Measurements from ENCODE around the gene SLC1A5. TPM values are rescaled to one million over a fixed set of nuclear protein-coding genes. Genes with fewer than 3 reads are reported as not detected.

The SLC1A5 gene
- total RNA-seq, 1 experiment from 2014 or later: 104 TPM

- no peak for DNase-seq (ENCODE audit: low read depth, low spot score)
- POLR2A ChIA-PET: interaction anchor here (0.6 kb wide), 2 partner anchors 9 to 15 kb away, joined by 4 read pairs; no protein-coding TSS in a partner anchor
- Histone ChIP-seq H3K4me3 (ENCODE audit: low read depth in 2 of 2, low read length in 2 of 2) (no peak overlapping the region), H3K4me1 (ENCODE audit: control insufficient read depth, insufficient read depth, low read length) (no peaks in the 10 kb centered on the region), H3K36me3 (ENCODE audit: control insufficient read depth, insufficient read depth, low read length) (no peaks in the 10 kb centered on the region), H3K27me3 (ENCODE audit: control insufficient read depth, insufficient read depth, low read length) (no peaks in the 10 kb centered on the region), H3K9me3 (ENCODE audit: control insufficient read depth, insufficient read depth, low read depth, low read length) (no peaks in the 10 kb centered on the region), H3K27ac (ENCODE audit: low read length) (no peak overlapping the region)
- ATAC-seq: no peak
- no TSS peak for BruUV-seq (replicated peaks)
- CTCF ChIA-PET: interaction anchor here (0.5 kb wide), 1 partner anchor 29 kb away, joined by 3 read pairs; no protein-coding TSS in a partner anchor
- intact Hi-C loops (cut with micrococcal nuclease; ENCODE audit: unreplicated experiment): no loop called here
- no peak for TF ChIP-seq SIN3A (IDR thresholded peaks at IDR 0.05; ENCODE audit: borderline replicate concordance, insufficient read depth, low read depth, low read length)
- no peak for TF ChIP-seq CTCF (IDR thresholded peaks at IDR 0.05)
- no peak for TF ChIP-seq REST (IDR thresholded peaks at IDR 0.05; ENCODE audit: insufficient read depth in 1 of 2, low read depth in 2 of 2, low read length in 1 of 2)
- TF ChIP-seq TCF7L2 (IDR thresholded peaks at IDR 0.05; ENCODE audit: low read depth, low read length): no peak
- TF ChIP-seq POLR2AphosphoS5 (IDR thresholded peaks at IDR 0.05; ENCODE audit: low read depth, low read length): no peak
- in situ Hi-C loops (cut with HindIII; ENCODE audit: low pct_unique_long_range_greater_than_20kb, low sequenced_read_pairs): no loop called here
Measured at GRCh38 chr19:46818812-46819211, 30.4 kb upstream of the SLC1A5 start.

- no peak for ATAC-seq
- DNase-seq (ENCODE audit: low read depth, low spot score): no peak
- intact Hi-C loops (cut with micrococcal nuclease; ENCODE audit: unreplicated experiment) (no loop called here), in situ Hi-C loops (cut with HindIII; ENCODE audit: low pct_unique_long_range_greater_than_20kb, low sequenced_read_pairs) (no loop called here)
- Histone ChIP-seq H3K27ac (ENCODE audit: low read length) (no peak overlapping the region), H3K4me1 (ENCODE audit: control insufficient read depth, insufficient read depth, low read length) (no peaks in the 10 kb centered on the region), H3K4me3 (ENCODE audit: low read depth in 2 of 2, low read length in 2 of 2) (no peak overlapping the region), H3K27me3 (ENCODE audit: control insufficient read depth, insufficient read depth, low read length) (no peaks in the 10 kb centered on the region), H3K9me3 (ENCODE audit: control insufficient read depth, insufficient read depth, low read depth, low read length) (no peaks in the 10 kb centered on the region), H3K36me3 (ENCODE audit: control insufficient read depth, insufficient read depth, low read length) (no peaks in the 10 kb centered on the region)
- CTCF ChIA-PET: no interaction called here
- POLR2A ChIA-PET: no interaction called here
- TF ChIP-seq CTCF (IDR thresholded peaks at IDR 0.05): no peak
- TF ChIP-seq SIN3A (IDR thresholded peaks at IDR 0.05; ENCODE audit: borderline replicate concordance, insufficient read depth, low read depth, low read length): no peak
- no peak for TF ChIP-seq POLR2AphosphoS5 (IDR thresholded peaks at IDR 0.05; ENCODE audit: low read depth, low read length)
- no peak for TF ChIP-seq REST (IDR thresholded peaks at IDR 0.05; ENCODE audit: insufficient read depth in 1 of 2, low read depth in 2 of 2, low read length in 1 of 2)
- TF ChIP-seq TCF7L2 (IDR thresholded peaks at IDR 0.05; ENCODE audit: low read depth, low read length): no peak
- BruUV-seq (replicated peaks): no TSS peak
Measured at GRCh38 chr19:46815833-46816627, 27.6 kb upstream of the SLC1A5 start.

Measured in Panc1 (cell line).